ENCODE measurements around the gene GRM2.
A peak's percentile ranks its signal among the peaks of the same experiment; 100 is the strongest.

Gene GRM2

DNA sequence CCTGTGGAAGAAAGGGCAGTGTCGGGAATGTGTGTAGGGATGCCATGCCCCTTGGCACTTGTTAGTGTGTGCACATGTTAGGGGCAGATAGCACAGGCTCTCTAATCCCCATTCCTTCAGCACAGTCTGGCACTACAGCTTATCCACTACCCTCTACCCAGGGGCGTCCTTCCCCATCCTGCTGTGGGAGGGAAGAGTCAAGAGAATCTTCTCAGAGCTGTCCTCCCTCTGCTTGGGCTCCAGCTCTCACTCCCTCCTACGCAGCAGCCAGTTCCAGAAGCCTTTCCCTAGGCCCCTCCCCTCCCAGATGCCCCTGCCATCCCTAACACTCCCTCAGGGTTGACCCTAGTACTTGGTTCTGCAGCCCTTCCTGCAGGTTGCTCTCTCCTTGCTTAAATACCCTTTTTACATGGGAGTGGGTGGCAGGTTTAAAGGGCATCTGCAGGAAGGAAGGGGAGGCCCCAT is 815 bp upstream of the GRM2 start:
- no peak for DNase-seq

DNA sequence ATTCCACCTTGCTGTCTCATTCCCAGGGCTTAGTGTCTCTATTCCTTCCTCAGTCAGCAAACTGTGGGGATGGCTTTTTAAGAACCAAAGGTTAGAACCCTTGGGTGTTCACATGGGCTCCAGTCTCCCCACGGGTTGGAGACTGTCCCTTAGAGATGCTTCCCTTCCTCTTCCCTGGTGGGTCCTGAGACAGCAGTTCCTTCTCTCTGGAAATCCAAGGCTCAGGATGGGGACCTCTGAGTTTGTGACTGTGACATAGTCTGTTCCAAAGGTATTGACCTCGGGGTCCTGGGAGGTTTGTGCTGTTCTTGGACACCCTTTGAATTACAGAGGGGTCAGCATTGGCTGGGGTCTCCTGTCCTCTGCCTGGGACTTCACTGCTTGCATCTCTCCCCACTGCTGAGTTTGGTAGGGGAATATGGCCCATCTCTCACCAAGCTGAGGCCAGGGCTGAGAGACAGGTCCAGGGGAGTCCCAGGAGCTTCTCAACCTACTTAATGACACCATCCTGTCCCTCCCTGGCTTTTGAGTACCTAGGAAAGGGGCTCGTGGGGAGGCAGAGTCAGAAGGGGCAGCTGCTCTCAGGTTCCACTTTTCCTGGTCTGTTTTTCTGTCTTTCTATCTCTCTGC is 1.5 kb downstream of the GRM2 start:
- no peak for DNase-seq

DNA sequence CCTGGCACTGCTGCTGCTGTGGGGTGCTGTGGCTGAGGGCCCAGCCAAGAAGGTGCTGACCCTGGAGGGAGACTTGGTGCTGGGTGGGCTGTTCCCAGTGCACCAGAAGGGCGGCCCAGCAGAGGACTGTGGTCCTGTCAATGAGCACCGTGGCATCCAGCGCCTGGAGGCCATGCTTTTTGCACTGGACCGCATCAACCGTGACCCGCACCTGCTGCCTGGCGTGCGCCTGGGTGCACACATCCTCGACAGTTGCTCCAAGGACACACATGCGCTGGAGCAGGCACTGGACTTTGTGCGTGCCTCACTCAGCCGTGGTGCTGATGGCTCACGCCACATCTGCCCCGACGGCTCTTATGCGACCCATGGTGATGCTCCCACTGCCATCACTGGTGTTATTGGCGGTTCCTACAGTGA is 2.1 kb downstream of the GRM2 start:
- DNase-seq = no peak

DNA sequence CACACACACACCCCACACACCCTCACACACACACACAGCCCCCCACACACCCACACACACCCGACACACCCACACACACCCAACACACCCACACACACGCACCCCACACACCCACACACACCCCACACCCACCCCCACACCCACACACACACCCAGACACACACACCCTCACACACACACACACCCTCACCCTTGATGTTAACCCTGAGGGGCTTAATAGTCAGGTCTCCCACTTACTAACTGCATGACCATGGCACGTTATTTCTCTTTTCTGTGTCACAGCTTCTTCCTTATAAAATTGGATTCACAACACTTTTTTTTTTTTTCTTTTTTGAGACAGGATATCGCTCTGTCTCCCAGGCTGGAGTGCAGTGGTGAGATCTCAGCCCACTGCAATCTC is 2.8 kb downstream of the GRM2 start:
- DNase-seq = no peak

DNA sequence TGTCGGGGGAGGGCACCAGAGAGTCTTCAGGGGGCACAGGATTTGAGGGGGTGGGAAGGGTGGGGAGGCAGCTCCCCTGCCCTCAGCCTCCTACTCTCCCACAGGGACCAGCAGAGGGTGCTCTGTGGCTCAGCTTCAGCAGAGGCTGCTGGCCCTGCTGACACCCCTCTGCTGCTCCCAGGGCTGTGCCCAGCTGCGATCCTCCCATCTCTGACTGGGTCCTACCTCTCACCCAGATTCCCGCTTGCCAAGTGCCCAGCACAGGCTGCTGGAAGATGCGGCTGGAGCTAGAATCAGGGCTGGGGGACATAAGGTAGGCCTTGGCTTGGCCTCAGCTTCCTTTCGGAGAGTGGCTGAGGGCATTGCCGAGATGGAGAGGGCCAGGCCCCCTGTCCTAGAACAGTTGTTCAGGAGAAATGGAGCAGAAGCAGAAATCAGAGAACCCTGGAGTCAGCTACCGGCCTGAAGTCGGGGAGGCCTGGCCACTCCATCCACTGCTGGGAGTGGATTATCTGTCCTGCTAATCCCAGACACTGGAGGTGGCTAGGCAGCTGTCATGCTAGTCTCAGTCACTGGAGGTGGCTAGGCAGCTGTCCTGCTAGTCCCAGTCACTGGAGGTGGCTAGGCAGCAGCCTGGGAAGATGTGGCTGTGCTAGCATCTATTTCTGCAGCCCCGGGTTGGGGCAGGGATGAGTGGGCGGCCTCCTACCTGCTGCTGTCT is 3.9 kb downstream of the GRM2 start:
- no peak for DNase-seq

DNA sequence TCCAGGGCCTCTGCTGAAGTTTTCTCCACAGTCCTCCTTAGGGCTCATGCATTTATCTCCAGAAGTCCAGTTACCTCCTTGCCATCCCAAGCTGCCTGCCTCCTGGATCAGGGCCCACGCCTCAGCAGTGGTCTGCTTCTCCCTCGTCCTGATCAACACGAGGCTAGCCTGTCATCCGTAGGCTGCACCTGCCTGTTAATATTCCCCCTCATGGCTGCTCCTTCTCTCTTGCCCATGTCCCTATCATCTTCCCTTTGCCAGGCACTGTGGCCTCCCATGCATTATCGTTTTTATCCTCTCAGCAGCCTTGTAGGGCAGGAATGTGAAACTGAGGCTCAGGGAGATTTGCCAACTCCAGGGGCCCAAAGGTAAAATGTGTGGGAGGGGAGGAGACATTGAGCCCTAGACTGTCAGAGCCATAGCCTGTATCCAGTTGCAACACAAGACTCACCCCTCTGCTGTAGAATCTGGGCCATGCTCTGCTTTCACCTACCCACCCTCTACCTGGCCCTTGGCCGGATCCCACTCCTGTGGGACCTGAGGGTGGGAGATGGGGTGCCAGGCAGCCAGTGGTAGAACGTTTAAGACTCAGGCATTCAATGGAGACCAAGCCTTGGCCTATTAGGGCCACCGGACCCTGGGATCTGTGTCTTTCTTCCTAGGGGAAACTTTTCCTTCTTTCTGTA is 4.6 kb downstream of the GRM2 start:
- DNase-seq = no peak

DNA sequence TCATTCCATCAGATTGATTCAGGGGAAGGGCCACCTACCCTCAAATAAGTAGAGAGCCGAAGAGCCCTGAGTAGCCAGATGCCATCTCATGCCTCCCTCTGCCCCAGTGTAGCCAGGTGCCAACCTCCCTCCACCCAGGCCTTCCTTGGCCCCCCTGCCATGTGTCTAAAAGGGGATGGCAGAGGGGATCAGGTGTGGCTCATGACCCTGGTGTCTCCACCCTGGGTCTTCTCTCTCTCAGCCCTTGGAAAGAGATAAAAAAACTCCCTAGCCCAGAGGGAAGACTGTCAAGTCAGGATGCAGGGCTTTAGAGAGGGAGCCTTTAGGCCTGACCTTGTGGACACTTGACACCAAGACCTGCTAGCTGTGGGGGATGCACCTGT is 5.2 kb downstream of the GRM2 start:
- DNase-seq = no peak

DNA sequence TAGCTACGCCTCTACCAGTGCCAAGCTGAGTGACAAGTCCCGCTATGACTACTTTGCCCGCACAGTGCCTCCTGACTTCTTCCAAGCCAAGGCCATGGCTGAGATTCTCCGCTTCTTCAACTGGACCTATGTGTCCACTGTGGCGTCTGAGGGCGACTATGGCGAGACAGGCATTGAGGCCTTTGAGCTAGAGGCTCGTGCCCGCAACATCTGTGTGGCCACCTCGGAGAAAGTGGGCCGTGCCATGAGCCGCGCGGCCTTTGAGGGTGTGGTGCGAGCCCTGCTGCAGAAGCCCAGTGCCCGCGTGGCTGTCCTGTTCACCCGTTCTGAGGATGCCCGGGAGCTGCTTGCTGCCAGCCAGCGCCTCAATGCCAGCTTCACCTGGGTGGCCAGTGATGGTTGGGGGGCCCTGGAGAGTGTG is 5.7 kb downstream of the GRM2 start:
- DNase-seq = no peak

DNA sequence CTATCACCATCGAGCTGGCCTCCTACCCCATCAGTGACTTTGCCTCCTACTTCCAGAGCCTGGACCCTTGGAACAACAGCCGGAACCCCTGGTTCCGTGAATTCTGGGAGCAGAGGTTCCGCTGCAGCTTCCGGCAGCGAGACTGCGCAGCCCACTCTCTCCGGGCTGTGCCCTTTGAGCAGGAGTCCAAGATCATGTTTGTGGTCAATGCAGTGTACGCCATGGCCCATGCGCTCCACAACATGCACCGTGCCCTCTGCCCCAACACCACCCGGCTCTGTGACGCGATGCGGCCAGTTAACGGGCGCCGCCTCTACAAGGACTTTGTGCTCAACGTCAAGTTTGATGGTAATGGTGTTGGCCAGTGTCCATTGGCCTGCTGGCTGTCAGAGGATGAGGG is 6.1 kb downstream of the GRM2 start:
- DNase-seq = no peak

DNA sequence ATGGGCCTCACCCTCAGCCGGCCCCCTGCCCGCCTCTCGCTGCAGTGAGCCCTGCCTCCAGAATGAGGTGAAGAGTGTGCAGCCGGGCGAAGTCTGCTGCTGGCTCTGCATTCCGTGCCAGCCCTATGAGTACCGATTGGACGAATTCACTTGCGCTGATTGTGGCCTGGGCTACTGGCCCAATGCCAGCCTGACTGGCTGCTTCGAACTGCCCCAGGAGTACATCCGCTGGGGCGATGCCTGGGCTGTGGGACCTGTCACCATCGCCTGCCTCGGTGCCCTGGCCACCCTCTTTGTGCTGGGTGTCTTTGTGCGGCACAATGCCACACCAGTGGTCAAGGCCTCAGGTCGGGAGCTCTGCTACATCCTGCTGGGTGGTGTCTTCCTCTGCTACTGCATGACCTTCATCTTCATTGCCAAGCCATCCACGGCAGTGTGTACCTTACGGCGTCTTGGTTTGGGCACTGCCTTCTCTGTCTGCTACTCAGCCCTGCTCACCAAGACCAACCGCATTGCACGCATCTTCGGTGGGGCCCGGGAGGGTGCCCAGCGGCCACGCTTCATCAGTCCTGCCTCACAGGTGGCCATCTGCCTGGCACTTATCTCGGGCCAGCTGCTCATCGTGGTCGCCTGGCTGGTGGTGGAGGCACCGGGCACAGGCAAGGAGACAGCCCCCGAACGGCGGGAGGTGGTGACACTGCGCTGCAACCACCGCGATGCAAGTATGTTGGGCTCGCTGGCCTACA is 8.5 kb downstream of the GRM2 start:
- no peak for DNase-seq

DNA sequence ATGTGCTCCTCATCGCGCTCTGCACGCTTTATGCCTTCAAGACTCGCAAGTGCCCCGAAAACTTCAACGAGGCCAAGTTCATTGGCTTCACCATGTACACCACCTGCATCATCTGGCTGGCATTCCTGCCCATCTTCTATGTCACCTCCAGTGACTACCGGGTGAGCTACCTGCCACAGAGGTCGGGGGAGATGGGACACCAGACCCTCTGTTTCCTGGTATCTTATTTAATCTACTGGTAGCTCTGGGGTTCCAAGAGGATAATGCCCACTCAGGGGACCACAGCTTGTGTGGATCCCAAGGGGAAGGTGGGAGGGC is 9.1 kb downstream of the GRM2 start:
- DNase-seq = no peak

DNA sequence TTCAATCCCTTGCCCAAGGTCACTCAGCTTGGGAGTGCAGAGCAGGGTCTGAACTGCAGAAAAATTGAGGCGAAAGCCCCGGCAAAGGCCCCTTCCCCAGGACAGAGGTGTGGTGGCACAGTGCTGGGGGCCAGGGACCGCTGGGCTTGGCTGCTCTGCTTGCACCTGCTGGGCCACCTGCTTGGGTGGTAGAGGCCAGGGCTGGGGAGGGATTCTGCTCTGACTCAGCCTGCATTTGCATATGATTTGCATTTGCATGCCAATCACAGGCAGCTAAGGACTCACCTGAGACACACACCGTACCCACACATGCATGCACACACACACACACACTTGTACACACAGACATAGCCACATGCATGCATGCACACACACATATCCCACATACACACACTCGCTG is 9.9 kb downstream of the GRM2 start:
- no peak for DNase-seq

DNA sequence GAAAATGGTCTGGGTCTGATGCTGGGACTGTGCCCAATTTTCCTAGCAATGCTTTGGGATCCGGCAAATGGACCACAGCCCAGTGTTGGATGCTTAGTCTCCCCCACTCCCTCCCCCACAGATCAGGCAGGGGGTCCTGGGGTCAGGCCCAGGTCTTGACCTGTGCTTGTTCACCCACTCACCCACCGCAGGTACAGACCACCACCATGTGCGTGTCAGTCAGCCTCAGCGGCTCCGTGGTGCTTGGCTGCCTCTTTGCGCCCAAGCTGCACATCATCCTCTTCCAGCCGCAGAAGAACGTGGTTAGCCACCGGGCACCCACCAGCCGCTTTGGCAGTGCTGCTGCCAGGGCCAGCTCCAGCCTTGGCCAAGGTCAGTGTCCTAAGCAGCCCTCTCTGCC is 10.6 kb downstream of the GRM2 start:
- DNase-seq = no peak

DNA sequence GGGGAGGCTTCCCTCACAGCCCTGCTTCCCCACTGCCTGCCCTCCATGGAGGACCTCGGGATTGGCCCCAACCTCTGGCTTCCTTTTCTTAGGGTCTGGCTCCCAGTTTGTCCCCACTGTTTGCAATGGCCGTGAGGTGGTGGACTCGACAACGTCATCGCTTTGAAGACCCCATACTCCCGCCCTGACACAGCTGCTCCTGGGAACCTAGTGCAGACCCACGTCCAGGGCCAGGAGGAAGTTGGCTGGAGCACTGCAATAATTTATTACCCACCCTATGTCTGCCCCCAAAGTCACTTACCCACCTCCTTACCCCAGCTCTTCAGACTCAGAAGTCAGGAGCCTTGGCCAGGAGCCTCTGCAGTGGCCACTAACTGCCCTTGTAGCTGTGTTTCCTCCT is 11.1 kb downstream of the GRM2 start:
- no peak for DNase-seq

DNA sequence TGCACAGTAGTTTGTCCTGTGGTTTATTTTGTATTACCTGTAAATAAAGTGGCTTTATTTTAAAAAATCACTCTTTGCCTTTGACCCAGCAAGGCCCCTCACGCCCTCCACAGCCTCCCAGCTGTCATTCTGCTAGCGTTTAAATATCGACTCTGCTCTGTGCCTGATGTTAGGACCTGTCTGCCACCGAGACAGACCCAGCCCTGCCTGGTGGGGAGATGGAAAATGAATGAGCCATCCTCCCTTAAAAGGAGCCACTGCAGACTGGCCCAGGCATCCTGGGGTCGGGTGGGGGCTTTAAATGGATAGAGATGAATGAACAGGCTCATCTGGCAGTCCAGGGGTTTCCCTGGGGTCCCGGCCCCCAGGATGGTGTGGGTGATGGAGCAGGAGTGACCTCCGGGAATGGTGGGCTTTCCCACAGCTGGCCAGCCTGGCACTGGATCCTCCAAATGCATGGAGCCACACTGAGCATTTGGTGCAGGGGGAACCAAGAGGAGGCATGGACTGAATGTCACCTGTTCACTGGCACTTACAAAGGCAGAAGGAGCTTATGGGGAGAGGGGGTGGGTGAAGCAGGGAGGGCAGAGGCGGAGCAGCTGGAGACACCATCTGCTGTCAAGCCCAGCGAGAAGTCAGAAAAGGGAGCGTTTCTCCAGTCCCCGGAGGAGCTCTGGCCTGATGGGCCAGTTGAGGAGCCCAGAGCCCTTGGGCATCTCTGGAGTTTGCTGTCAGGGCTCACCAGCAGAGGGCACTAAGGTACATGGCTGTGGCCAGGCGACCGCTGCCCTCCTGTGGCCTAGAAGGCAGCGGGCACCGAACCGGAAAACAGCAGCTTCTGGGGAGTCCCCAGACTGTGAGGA is 11.9 kb downstream of the GRM2 start:
- peak; percentile 55 to 81 (median 60) for DNase-seq

DNA sequence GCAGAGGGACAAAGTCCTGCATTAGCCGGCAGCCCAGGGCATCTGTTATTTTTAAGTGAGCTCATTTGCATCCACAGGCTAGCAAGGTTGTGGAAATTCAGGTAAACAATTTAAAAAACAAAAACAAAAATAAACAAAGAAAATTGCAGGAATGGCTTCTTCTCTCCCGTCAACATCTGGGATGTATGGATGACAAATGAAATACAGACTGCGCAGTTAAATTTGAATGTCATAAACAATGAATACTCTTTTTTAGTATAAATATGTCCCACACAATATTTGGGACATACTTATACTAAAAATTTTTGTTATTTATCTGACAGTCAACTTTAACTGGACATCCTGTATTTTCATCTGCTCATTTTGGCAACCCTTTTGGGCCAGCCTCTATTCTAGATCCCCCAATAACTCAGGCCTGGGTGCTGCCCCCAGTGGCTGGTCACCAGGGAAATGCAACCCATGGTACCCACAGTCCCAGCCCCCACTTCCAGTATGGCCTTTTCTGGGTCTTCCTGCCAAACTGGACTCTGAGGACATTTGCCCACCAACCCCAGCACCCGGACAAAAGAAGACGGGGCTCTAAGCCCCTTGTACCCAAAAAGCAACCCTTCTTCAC is 12.7 kb downstream of the GRM2 start:
- no peak for DNase-seq

DNA sequence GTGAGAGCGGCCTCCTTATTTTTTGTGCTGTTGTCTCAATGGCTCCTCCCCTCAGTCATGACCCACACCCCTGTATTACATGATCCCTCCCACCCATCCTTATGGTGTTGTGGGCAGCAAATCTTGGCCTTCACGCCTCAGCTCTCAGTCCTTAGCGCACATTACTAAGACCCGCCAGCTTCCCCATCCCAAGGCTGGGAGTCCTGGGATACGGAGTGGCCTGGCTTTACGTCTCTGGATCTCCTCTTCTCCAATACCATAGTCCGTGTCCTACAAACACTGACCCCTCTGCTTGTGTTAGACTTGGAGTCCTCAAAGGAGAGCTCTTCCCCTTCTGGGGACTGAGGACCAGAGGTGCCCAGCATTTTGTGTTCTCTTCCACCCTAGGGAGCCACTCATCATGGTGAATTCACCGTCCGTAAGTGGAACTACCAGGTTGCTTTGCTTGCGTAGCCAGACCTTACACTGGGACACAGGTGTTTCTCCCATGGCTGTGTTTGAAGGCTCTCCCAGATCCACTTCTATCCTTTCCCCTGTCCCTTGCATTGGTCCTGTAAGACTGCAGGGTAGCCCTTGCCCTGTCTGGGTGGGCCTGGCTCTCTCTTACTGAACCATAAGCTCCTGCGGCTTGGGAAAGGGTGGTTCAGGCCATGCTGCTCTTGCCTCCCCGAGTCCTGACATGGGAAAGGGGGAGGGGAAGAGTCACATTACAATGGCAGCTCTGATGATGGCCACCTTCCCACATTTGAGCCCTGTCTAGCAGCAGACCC is 13.6 kb downstream of the GRM2 start:
- no peak for DNase-seq

DNA sequence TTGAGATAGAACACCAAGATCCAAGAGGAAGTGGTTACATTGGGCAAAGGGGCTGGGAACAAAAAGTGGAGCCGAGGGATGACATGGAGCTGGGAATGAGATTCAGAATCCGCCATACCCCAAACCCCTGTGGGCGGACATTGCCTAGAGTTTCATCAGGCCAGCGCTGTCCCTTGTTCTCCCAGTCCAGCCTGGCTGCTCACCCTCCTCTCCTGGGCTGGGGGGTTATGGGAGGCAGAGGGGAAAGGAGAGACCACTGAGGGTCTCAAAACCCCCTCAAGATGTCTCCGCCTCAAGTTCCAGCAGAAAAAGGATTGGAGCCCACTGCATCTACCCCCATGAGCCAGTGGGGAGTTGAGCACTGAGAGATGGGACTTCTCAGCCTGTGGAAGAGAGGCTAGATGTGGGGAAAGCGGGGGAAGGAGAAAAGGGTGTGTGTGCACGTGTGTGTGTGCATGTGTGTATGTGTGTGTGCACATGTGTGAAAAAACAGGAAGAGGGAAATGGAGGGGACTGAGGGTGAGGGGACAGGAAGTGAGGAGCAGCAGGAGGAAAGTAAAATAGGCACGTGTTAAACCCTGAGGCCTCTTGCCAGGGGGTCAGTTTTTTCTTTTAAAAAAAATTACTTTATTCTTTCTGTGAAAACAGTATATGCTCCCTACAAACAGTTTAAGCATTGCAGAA is 14.3 kb downstream of the GRM2 start:
- no peak for DNase-seq

DNA sequence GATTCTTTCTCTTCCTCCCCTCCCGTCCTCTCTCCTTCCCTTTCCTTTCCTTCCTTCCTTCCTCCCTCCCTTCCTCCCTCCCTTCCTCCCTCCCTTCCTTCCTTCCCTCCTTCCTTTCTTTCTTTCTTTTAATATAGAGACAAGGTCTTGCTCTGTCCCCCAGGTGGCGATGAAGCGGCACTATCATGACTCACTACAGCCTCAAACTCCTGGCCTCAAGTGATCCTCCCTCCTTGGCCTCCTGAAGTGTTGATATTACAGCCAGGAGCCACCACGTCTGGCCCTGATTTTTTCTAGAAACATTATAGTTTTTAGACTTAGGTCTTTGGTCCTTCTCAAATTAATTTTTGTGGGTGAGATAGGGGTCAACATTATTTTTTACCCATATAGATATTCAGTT is 15.5 kb downstream of the GRM2 start:
- no peak for DNase-seq

DNA sequence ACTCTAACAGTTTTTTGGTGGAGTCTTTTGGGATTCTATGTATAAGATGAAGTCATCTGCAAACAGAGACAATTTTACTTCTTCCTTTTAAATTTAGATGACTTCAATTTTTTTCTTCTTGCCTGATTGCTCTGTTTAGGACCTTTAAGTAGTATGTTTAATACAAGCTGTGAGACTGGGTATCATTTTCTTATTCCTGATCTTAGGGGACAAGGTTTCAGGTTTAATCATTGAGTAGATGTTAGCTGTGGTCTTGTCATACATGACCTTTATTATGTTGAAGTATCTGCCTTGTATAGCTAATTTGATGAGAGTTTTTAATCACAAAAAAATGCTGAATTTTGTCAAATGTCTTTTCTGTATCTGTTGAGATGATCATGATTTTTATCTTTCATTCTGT is 20.6 kb downstream of the GRM2 start:
- no peak for DNase-seq
